Mesenchymal stem cell (in vitro differentiated cells and primary cell): Measurements from ENCODE around the gene MDH2.

Experiments
- DNase-seq: peaks from one replicate; pipeline ENCODE4 v3.0.0-alpha.2; 2013
- H2AFZ ChIP-seq: one replicate; pipeline ENCODE4 v1.6.1; 2013; ENCODE audit warnings: low read depth, mild to moderate bottlenecking, control low read depth, inconsistent platforms, low read length, moderate library complexity
- H2AK5ac ChIP-seq: 2 replicates; pipeline ENCODE4 v1.6.1; 2013; ENCODE audit warnings: low read length, moderate library complexity, mild to moderate bottlenecking, inconsistent platforms; ENCODE audit not compliant: severe bottlenecking
- H2BK120ac ChIP-seq: one replicate; pipeline ENCODE4 v1.6.1; 2013; ENCODE audit warnings: low read depth, mild to moderate bottlenecking, inconsistent platforms, low read length, moderate library complexity
- H2BK12ac ChIP-seq, 2 experiments: one replicate each; pipeline ENCODE4 v1.6.1; 2013; ENCODE audit warnings: inconsistent platforms in 2 of 2, low read length in 2 of 2, mild to moderate bottlenecking in 2 of 2, moderate library complexity in 2 of 2, control low read depth in 1 of 2
- H2BK15ac ChIP-seq: one replicate; pipeline ENCODE4 v1.6.1; 2013; ENCODE audit warnings: mild to moderate bottlenecking, low read depth, inconsistent platforms; ENCODE audit not compliant: poor library complexity, severe bottlenecking
- H2BK5ac ChIP-seq: 2 replicates; pipeline ENCODE4 v1.6.1; 2013; ENCODE audit warnings: low read depth, mild to moderate bottlenecking, low read length, control low read depth, inconsistent platforms; ENCODE audit not compliant: poor library complexity, severe bottlenecking
- H3K14ac ChIP-seq, 2 experiments: one replicate each; pipeline ENCODE4 v1.6.1; 2013; ENCODE audit warnings: inconsistent platforms in 2 of 2, low read length in 2 of 2, control low read depth in 1 of 2, mild to moderate bottlenecking in 1 of 2, moderate library complexity in 1 of 2
- H3K18ac ChIP-seq, 2 experiments: one replicate each; pipeline ENCODE4 v1.6.1; 2013; ENCODE audit warnings: inconsistent platforms in 2 of 2, low read length in 2 of 2, control low read depth in 1 of 2, low read depth in 1 of 2, mild to moderate bottlenecking in 1 of 2
- H3K23ac ChIP-seq, 2 experiments: one replicate each; pipeline ENCODE4 v1.6.1; 2013; ENCODE audit warnings: inconsistent platforms in 2 of 2, low read length in 2 of 2, mild to moderate bottlenecking in 2 of 2, moderate library complexity in 2 of 2, control low read depth in 1 of 2
- H3K27ac ChIP-seq: 2 replicates; pipeline ENCODE4 v1.5.1; 2013; ENCODE audit warnings: mild to moderate bottlenecking, moderate library complexity, low read length, control low read depth, inconsistent platforms; ENCODE audit not compliant: poor library complexity, severe bottlenecking
- H3K27me3 ChIP-seq, 2 experiments: 2 replicates each; pipeline versions ENCODE4 v1.6.1 to v1.7.0; 2013; ENCODE audit warnings: low read length in 2 of 2, mild to moderate bottlenecking in 2 of 2, moderate library complexity in 2 of 2, control low read depth in 1 of 2, inconsistent platforms in 1 of 2; ENCODE audit not compliant: control insufficient read depth in 1 of 2, insufficient read depth in 1 of 2
- H3K36me3 ChIP-seq, 2 experiments: 2 replicates each; pipeline versions ENCODE4 v1.6.1 to v1.7.0; 2013; ENCODE audit warnings: low read length in 2 of 2, control low read depth in 1 of 2, inconsistent platforms in 1 of 2, low read depth in 1 of 2, mild to moderate bottlenecking in 1 of 2; ENCODE audit not compliant: insufficient read depth in 2 of 2, control insufficient read depth in 1 of 2
- H3K4ac ChIP-seq, 2 experiments: one replicate each; pipeline ENCODE4 v1.6.1; 2013; ENCODE audit warnings: inconsistent platforms in 2 of 2, low read length in 2 of 2, mild to moderate bottlenecking in 2 of 2, moderate library complexity in 2 of 2, control low read depth in 1 of 2, low read depth in 1 of 2
- H3K4me1 ChIP-seq: 2 replicates; pipeline ENCODE4 v1.6.1; 2013; ENCODE audit warnings: low read depth, low read length, control low read depth; ENCODE audit not compliant: control insufficient read depth, insufficient read depth
- H3K4me2 ChIP-seq: 2 replicates; pipeline ENCODE4 v1.6.1; 2013; ENCODE audit warnings: low read length, mild to moderate bottlenecking, inconsistent platforms; ENCODE audit not compliant: poor library complexity, severe bottlenecking
- H3K4me3 ChIP-seq, 2 experiments: 2 replicates each; pipeline versions ENCODE4 v1.5.1 to v1.7.0; 2013; ENCODE audit warnings: low read length in 2 of 2, mild to moderate bottlenecking in 2 of 2, control low read depth in 1 of 2, low read depth in 1 of 2; ENCODE audit not compliant: insufficient read depth in 1 of 2
- H3K79me1 ChIP-seq: replicated peaks from 2 replicates; pipeline ENCODE4 v1.6.1; 2013; ENCODE audit warnings: mild to moderate bottlenecking, control low read depth, low read length, inconsistent platforms; ENCODE audit not compliant: poor library complexity, severe bottlenecking
- H3K9ac ChIP-seq: 2 replicates; pipeline ENCODE4 v1.7.0; 2013; ENCODE audit warnings: mild to moderate bottlenecking, low read length, moderate library complexity
- H3K9me3 ChIP-seq: 2 replicates; pipeline ENCODE4 v1.7.0; 2013; ENCODE audit warnings: mild to moderate bottlenecking, low read length; ENCODE audit not compliant: control insufficient read depth
- H4K8ac ChIP-seq: one replicate; pipeline ENCODE4 v1.6.1; 2013; ENCODE audit warnings: inconsistent platforms, mild to moderate bottlenecking, low read length, moderate library complexity
- H4K91ac ChIP-seq: one replicate; pipeline ENCODE4 v1.6.1; 2013; ENCODE audit warnings: mild to moderate bottlenecking, low read length, inconsistent platforms
- WGBS: methylation state at CpG from one replicate; pipeline ENCODE4 v1.1.7; 2013; ENCODE audit warnings: mixed read lengths; 5-methylcytosine and 5-hydroxymethylcytosine counted together

The MDH2 gene

GRCh38 chr7:76074306-76074971 is 26.5 kb downstream of the MDH2 start:
- no peak overlapping the region for H2AFZ ChIP-seq
- H3K27me3 ChIP-seq, result no peaks in the 10 kb centered on the region
- H3K4me1 ChIP-seq, result peaks cover under 1% of the 10 kb centered on the region
- H4K91ac ChIP-seq, result peak overlapping the region; percentile 34
- H3K36me3 ChIP-seq, result peaks cover 0 to 13% of the 10 kb centered on the region in 2 experiments
- H3K79me1 ChIP-seq, result no peaks in the 10 kb centered on the region
- peak overlapping the region; percentile 44 for H2BK15ac ChIP-seq
- H2BK120ac ChIP-seq, result peak overlapping the region; percentile 13
- no peak overlapping the region for H4K8ac ChIP-seq
- H3K4me2 ChIP-seq, result no peak overlapping the region
- peak overlapping the region in 1 of 2 experiments; percentile 48 for H3K18ac ChIP-seq
- 98% methylated on average over 35 of the region's 35 CpGs for WGBS
- H3K14ac ChIP-seq, result peak overlapping the region in 1 of 2 experiments; percentile 13
- H3K23ac ChIP-seq, result no peak overlapping the region
- H3K9me3 ChIP-seq, result no peaks in the 10 kb centered on the region
- no peak for DNase-seq
- H3K4me3 ChIP-seq, result no peak overlapping the region
- H3K27ac ChIP-seq, result no peak overlapping the region
- H3K9ac ChIP-seq, result no peak overlapping the region
- no peak overlapping the region for H3K4ac ChIP-seq
- H2BK12ac ChIP-seq, result peak overlapping the region in 1 of 2 experiments; percentile 45
- H2BK5ac ChIP-seq, result no peak overlapping the region
- H2AK5ac ChIP-seq, result no peak overlapping the region

- Histone ChIP-seq H2BK12ac (peak overlapping the region in 1 of 2 experiments; percentile 45), H3K9ac (peak overlapping the region; percentile 52), H2BK120ac (no peak overlapping the region), H3K79me1 (no peaks in the 10 kb centered on the region), H3K27me3 (no peaks in the 10 kb centered on the region), H3K27ac (no peak overlapping the region), H2BK15ac (no peak overlapping the region), H2AK5ac (no peak overlapping the region), H2BK5ac (no peak overlapping the region), H3K14ac (no peak overlapping the region), H3K4me3 (no peak overlapping the region), H3K9me3 (no peaks in the 10 kb centered on the region), H2AFZ (no peak overlapping the region), H3K36me3 (peaks cover 0 to 13% of the 10 kb centered on the region in 2 experiments), H3K18ac (no peak overlapping the region), H3K23ac (no peak overlapping the region), H4K91ac (no peak overlapping the region), H3K4me2 (no peak overlapping the region), H3K4ac (no peak overlapping the region), H3K4me1 (no peaks in the 10 kb centered on the region), H4K8ac (no peak overlapping the region)
- WGBS, result 74% methylated on average over 4 of the region's 4 CpGs
- peak; percentile 45 for DNase-seq
Observed at GRCh38 chr7:76074972-76075370, 27.1 kb downstream of the MDH2 start.

DNA sequence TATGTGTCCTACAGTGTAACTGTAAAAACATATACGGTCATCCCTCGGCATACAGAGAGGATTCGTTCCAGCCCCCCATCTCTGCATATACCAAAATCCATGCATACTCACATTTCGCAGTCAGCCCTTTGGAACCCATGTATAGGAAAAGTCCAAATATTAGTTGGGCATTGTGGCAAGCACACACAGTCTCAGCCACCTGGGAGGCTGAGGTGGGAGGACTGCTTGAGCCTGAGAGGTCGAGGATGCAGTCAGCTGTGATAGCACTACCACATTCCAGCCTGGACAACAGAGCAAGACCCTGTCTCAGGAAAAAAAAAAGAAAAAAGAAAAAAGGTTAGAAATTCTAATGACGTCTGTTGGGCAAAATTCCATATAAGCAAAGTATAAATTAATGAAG is 29.1 kb downstream of the MDH2 start:
- peak overlapping the region; percentile 4 for H4K8ac ChIP-seq
- H3K36me3 ChIP-seq, result peaks cover 0 to 13% of the 10 kb centered on the region in 2 experiments
- no peak overlapping the region for H2AFZ ChIP-seq
- H3K4me1 ChIP-seq, result no peaks in the 10 kb centered on the region
- H3K23ac ChIP-seq, result no peak overlapping the region
- H3K4ac ChIP-seq, result no peak overlapping the region
- H2AK5ac ChIP-seq, result no peak overlapping the region
- H2BK15ac ChIP-seq, result no peak overlapping the region
- DNase-seq, result no peak
- peak overlapping the region; percentile 3 for H4K91ac ChIP-seq
- H3K4me3 ChIP-seq, result no peak overlapping the region
- no peak overlapping the region for H2BK120ac ChIP-seq
- H2BK12ac ChIP-seq, result peak overlapping the region in 1 of 2 experiments; percentile 72
- H3K14ac ChIP-seq, result peak overlapping the region in 1 of 2 experiments; percentile 98
- no peak overlapping the region for H3K4me2 ChIP-seq
- H3K27me3 ChIP-seq, result no peaks in the 10 kb centered on the region
- no peaks in the 10 kb centered on the region for H3K9me3 ChIP-seq
- H3K27ac ChIP-seq, result no peak overlapping the region
- no peak overlapping the region for H3K9ac ChIP-seq
- no peak overlapping the region for H3K18ac ChIP-seq
- H2BK5ac ChIP-seq, result no peak overlapping the region
- 91% methylated on average over 5 of the region's 6 CpGs for WGBS
- H3K79me1 ChIP-seq, result no peaks in the 10 kb centered on the region

DNA sequence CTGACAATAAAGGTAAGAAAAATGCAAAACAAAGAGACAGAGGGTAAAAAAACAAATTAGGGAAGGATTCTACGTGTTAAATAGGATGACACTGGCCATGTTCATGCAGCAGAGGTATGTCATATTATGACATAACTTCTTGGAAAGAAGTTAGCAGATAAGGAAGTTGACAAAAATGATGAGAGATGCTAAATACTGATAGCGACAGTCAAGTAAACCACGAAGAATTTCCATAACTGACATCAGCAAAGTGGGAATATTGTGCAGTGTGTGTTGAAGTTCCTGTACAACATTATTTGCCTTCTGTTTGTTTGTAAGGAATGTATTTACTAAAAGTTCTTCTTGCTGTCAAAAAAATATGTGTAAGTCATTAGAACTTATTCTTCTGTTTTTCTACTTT is 29.5 kb downstream of the MDH2 start:
- H3K79me1 ChIP-seq, result no peaks in the 10 kb centered on the region
- no peak overlapping the region for H2AFZ ChIP-seq
- no peak overlapping the region for H3K18ac ChIP-seq
- H3K36me3 ChIP-seq, result peaks cover 0 to 13% of the 10 kb centered on the region in 2 experiments
- H3K4me1 ChIP-seq, result no peaks in the 10 kb centered on the region
- H2AK5ac ChIP-seq, result no peak overlapping the region
- H2BK12ac ChIP-seq, result no peak overlapping the region
- H4K8ac ChIP-seq, result no peak overlapping the region
- H3K14ac ChIP-seq, result no peak overlapping the region
- no peak overlapping the region for H3K9ac ChIP-seq
- 67% methylated on average over 3 of the region's 3 CpGs for WGBS
- no peak overlapping the region for H2BK120ac ChIP-seq
- H3K27ac ChIP-seq, result no peak overlapping the region
- no peaks in the 10 kb centered on the region for H3K27me3 ChIP-seq
- no peak overlapping the region for H3K4me2 ChIP-seq
- H2BK5ac ChIP-seq, result no peak overlapping the region
- DNase-seq, result peak; percentile 45
- H3K9me3 ChIP-seq, result no peaks in the 10 kb centered on the region
- no peak overlapping the region for H3K4ac ChIP-seq
- H4K91ac ChIP-seq, result no peak overlapping the region
- H3K4me3 ChIP-seq, result no peak overlapping the region
- H2BK15ac ChIP-seq, result no peak overlapping the region
- no peak overlapping the region for H3K23ac ChIP-seq
